ENCODE results near the gene PRC1.

PRC1 gene

GRCh38 chr15:90955624-90956273 lies 38.6 kb downstream of the PRC1 start:
- DNase-seq (ENCODE audit: low read depth): no peak

- peak; percentile 92 for DNase-seq (ENCODE audit: low read depth)
These were observed 39.4 kb downstream of the PRC1 start, which contains the start of gene RCCD1 for GRCh38 chr15:90954712-90955623. RCCD1 (plus strand) TSS chr15:90954884; CDS start chr15:90956735, 1,851 bp downstream.

GRCh38 chr15:90953947-90954711 lies 40.2 kb downstream of the PRC1 start:
- no peak for DNase-seq (ENCODE audit: low read depth)

- DNase-seq (ENCODE audit: low read depth): no peak
These were observed 41.2 kb downstream of the PRC1 start for GRCh38 chr15:90952901-90953677.

GRCh38 chr15:90950676-90951075 lies 43.7 kb downstream of the PRC1 start:
- no peak for DNase-seq (ENCODE audit: low read depth)

GRCh38 chr15:90949979-90950675 lies 44.2 kb downstream of the PRC1 start:
- DNase-seq (ENCODE audit: low read depth): no peak

- no peak for DNase-seq (ENCODE audit: low read depth)
These were observed 45.8 kb downstream of the PRC1 start for GRCh38 chr15:90948506-90948905.

GRCh38 chr15:90947577-90948357 lies 46.6 kb downstream of the PRC1 start:
- no peak for DNase-seq (ENCODE audit: low read depth)

GRCh38 chr15:90946941-90947576 lies 47.3 kb downstream of the PRC1 start:
- no peak for DNase-seq (ENCODE audit: low read depth)

GRCh38 chr15:90946538-90946937 lies 47.8 kb downstream of the PRC1 start:
- DNase-seq (ENCODE audit: low read depth): no peak

- DNase-seq (ENCODE audit: low read depth): no peak
These were observed 49.2 kb downstream of the PRC1 start for GRCh38 chr15:90945091-90945490.

- DNase-seq (ENCODE audit: low read depth): no peak
These were observed 51.8 kb downstream of the PRC1 start for GRCh38 chr15:90942354-90943120.

- no peak for DNase-seq (ENCODE audit: low read depth)
These were observed 53.3 kb downstream of the PRC1 start for GRCh38 chr15:90941038-90941437.

- no peak for DNase-seq (ENCODE audit: low read depth)
These were observed 54.6 kb downstream of the PRC1 start for GRCh38 chr15:90939756-90940155.

GRCh38 chr15:90938261-90938660 lies 56.1 kb downstream of the PRC1 start:
- no peak for DNase-seq (ENCODE audit: low read depth)

- DNase-seq (ENCODE audit: low read depth): no peak
These were observed 57.5 kb downstream of the PRC1 start for GRCh38 chr15:90936823-90937222.

GRCh38 chr15:90934949-90935751 lies 59.2 kb downstream of the PRC1 start, which contains the start of gene UNC45A:
UNC45A (plus strand) TSS chr15:90935285; CDS start chr15:90935325, 40 bp downstream.
- DNase-seq (ENCODE audit: low read depth): peak; percentile 73
